KOPT-K1 (cell line): ENCODE measurements around the gene KATNIP.
A peak's percentile ranks its signal among the peaks of the same experiment; 100 is the strongest.

ENCODE experiments used
- H3K27ac ChIP-seq: fragments of 200-600 bp; sonication (generic); 2 replicates; pipeline ENCODE4 v1.5.1; 2016; ENCODE audit warnings: antibody characterized with exemption, mild to moderate bottlenecking, low read depth, low read length; ENCODE audit not compliant: poor library complexity, severe bottlenecking
- H3K36me3 ChIP-seq: fragments of 200-600 bp; sonication (generic); 2 replicates; pipeline ENCODE4 v1.5.1; 2017; ENCODE audit warnings: antibody characterized with exemption, mild to moderate bottlenecking, low read length, moderate library complexity; ENCODE audit not compliant: insufficient read depth
- H3K9me3 ChIP-seq: fragments of 200-600 bp; sonication (generic); 2 replicates; pipeline ENCODE4 v1.5.1; 2017; ENCODE audit warnings: antibody characterized with exemption, low read length, mild to moderate bottlenecking; ENCODE audit not compliant: insufficient read depth, poor library complexity, severe bottlenecking

The KATNIP gene

GRCh38 chr16:27549746-27550581, at the start of gene KATNIP, which contains the start of gene GTF3C1:
Gene KATNIP (plus strand): TSS chr16:27550144. CDS start chr16:27550171, 27 bp downstream.
Gene GTF3C1 (minus strand): TSS chr16:27549913. CDS start chr16:27549890, 23 bp downstream.
- Histone ChIP-seq H3K36me3 (peaks cover 12% of the 10 kb centered on the region), H3K9me3 (no peaks in the 10 kb centered on the region), H3K27ac (peak within 1 kb of the TSS; percentile 66)

GRCh38 chr16:27500801-27501200, 49.1 kb upstream of the KATNIP start:
- peaks cover 100% of the 10 kb centered on the region for H3K36me3 ChIP-seq
- H3K9me3 ChIP-seq, result no peaks in the 10 kb centered on the region
- no peak overlapping the region for H3K27ac ChIP-seq

GRCh38 chr16:27503662-27504061, 46.3 kb upstream of the KATNIP start:
- Histone ChIP-seq H3K36me3 (peaks cover 100% of the 10 kb centered on the region), H3K9me3 (no peaks in the 10 kb centered on the region), H3K27ac (no peak overlapping the region)

GRCh38 chr16:27505297-27506236, 44.4 kb upstream of the KATNIP start:
- Histone ChIP-seq H3K27ac (no peak overlapping the region), H3K36me3 (peaks cover 97% of the 10 kb centered on the region), H3K9me3 (no peaks in the 10 kb centered on the region)

GRCh38 chr16:27506771-27507170, 43.2 kb upstream of the KATNIP start:
- Histone ChIP-seq H3K27ac (no peak overlapping the region), H3K36me3 (peaks cover 97% of the 10 kb centered on the region), H3K9me3 (no peaks in the 10 kb centered on the region)

- peaks cover 97% of the 10 kb centered on the region for H3K36me3 ChIP-seq
- no peaks in the 10 kb centered on the region for H3K9me3 ChIP-seq
- H3K27ac ChIP-seq, result no peak overlapping the region
These were observed 41.5 kb upstream of the KATNIP start for GRCh38 chr16:27508476-27508875.

- Histone ChIP-seq H3K27ac (no peak overlapping the region), H3K9me3 (no peaks in the 10 kb centered on the region), H3K36me3 (peaks cover 96% of the 10 kb centered on the region)
These were observed 38.1 kb upstream of the KATNIP start for GRCh38 chr16:27511657-27512448.

- no peak overlapping the region for H3K27ac ChIP-seq
- H3K36me3 ChIP-seq, result peaks cover 98% of the 10 kb centered on the region
- no peaks in the 10 kb centered on the region for H3K9me3 ChIP-seq
These were observed 35.1 kb upstream of the KATNIP start for GRCh38 chr16:27514806-27515205.

GRCh38 chr16:27515874-27516353, 34.0 kb upstream of the KATNIP start:
- Histone ChIP-seq H3K36me3 (peaks cover 87% of the 10 kb centered on the region), H3K9me3 (no peaks in the 10 kb centered on the region), H3K27ac (no peak overlapping the region)

- Histone ChIP-seq H3K36me3 (peaks cover 85% of the 10 kb centered on the region), H3K9me3 (no peaks in the 10 kb centered on the region), H3K27ac (no peak overlapping the region)
These were observed 33.6 kb upstream of the KATNIP start for GRCh38 chr16:27516365-27516764.

GRCh38 chr16:27517664-27518063, 32.3 kb upstream of the KATNIP start:
- Histone ChIP-seq H3K36me3 (peaks cover 81% of the 10 kb centered on the region), H3K27ac (no peak overlapping the region), H3K9me3 (no peaks in the 10 kb centered on the region)

GRCh38 chr16:27518226-27518625, 31.7 kb upstream of the KATNIP start:
- no peak overlapping the region for H3K27ac ChIP-seq
- no peaks in the 10 kb centered on the region for H3K9me3 ChIP-seq
- peaks cover 76% of the 10 kb centered on the region for H3K36me3 ChIP-seq

GRCh38 chr16:27520982-27521673, 28.8 kb upstream of the KATNIP start:
- Histone ChIP-seq H3K9me3 (no peaks in the 10 kb centered on the region), H3K36me3 (peaks cover 76% of the 10 kb centered on the region), H3K27ac (no peak overlapping the region)

GRCh38 chr16:27522173-27522707, 27.7 kb upstream of the KATNIP start:
- H3K9me3 ChIP-seq, result no peaks in the 10 kb centered on the region
- H3K27ac ChIP-seq, result no peak overlapping the region
- peaks cover 77% of the 10 kb centered on the region for H3K36me3 ChIP-seq
